GM10248 (cell line): ENCODE measurements around the gene SEPHS2.
"Not testable (repeated sequence)": the region's sequence is repeated elsewhere in the genome, so short reads cannot be mapped to it uniquely, and the experiment has no call there.

Experiments used
- CTCF ChIA-PET: fragments of 300-600 bp; sonication (Branson Sonifier 250); formaldehyde crosslinking; extraction: SDS; loops from one replicate; lab custom pipeline; 2021; ENCODE audit warnings: antibody characterized with exemption; lab: Yijun Ruan, JAX
- POLR2A ChIA-PET: fragments of 350-650 bp; sonication (Branson Sonifier 250); formaldehyde crosslinking; extraction: SDS; loops from one replicate; lab custom pipeline; 2020; ENCODE audit warnings: antibody characterized with exemption; lab: Yijun Ruan, JAX
- DNase-seq: peaks from one replicate; pipeline ENCODE4 v3.0.0; 2012; ENCODE audit errors: extremely low spot score
- TF ChIP-seq, protein P1 (sequence below): IDR thresholded peaks from 2 replicates; pipeline ENCODE4 v1.5.1; 2012; ENCODE audit warnings: mild to moderate bottlenecking, low read depth; ENCODE audit errors: extremely low read depth, missing control alignments, control extremely low read depth

The SEPHS2 gene

DNA sequence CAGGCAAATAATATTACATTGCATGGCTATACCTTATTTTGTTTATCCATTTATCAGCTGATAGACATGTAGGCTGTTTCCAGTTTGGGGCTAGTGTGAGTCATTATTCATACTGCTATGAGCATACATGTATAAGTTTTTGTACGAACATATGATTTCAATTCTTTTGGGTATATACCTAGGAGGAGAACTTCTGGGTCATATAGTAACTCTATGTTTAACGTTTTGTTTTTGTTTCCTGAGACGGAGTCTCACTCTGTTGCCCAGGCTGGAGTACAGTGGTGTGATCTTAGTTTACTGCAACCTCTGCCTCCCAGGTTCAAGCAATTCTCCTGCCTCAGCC, 24.5 kb upstream of the SEPHS2 start:
- DNase-seq, result no peak
- ChIA-PET CTCF (interaction anchor here (1.1 to 8.8 kb wide), 4 partner anchors 9 to 180 kb away, joined by 4 to 58 read pairs (median 5); partner anchors contain the start of genes DCTPP1 and PRR14), POLR2A (interaction anchor here (0.6 kb wide), 1 partner anchor 10 kb away, joined by 3 read pairs; no protein-coding TSS in a partner anchor)
- TF ChIP-seq, protein P1, sequence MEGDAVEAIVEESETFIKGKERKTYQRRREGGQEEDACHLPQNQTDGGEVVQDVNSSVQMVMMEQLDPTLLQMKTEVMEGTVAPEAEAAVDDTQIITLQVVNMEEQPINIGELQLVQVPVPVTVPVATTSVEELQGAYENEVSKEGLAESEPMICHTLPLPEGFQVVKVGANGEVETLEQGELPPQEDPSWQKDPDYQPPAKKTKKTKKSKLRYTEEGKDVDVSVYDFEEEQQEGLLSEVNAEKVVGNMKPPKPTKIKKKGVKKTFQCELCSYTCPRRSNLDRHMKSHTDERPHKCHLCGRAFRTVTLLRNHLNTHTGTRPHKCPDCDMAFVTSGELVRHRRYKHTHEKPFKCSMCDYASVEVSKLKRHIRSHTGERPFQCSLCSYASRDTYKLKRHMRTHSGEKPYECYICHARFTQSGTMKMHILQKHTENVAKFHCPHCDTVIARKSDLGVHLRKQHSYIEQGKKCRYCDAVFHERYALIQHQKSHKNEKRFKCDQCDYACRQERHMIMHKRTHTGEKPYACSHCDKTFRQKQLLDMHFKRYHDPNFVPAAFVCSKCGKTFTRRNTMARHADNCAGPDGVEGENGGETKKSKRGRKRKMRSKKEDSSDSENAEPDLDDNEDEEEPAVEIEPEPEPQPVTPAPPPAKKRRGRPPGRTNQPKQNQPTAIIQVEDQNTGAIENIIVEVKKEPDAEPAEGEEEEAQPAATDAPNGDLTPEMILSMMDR, result no peak

DNA sequence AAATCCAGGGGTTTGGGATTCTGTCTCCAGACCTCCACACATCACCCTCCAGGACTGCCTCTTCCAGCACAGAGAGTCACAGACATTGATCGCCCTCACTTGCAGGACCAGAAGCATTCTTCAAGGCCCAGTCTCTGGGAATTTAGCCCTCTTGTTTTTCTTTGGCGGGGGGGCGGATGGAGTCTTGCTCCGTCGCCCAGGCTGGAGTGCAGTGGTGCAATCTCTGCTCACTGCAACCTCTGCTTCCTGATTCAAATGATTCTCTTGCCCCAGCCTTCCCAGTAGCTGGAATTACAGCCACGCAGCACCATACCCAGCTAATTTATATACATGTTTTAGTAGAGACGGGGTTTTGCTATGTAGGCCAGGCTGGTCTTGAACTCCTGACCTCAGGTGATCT, 18.4 kb upstream of the SEPHS2 start:
- DNase-seq, result no peak
- POLR2A ChIA-PET, result no interaction called here
- CTCF ChIA-PET, result no interaction called here
- TF ChIP-seq, protein P1, result no peak

DNA sequence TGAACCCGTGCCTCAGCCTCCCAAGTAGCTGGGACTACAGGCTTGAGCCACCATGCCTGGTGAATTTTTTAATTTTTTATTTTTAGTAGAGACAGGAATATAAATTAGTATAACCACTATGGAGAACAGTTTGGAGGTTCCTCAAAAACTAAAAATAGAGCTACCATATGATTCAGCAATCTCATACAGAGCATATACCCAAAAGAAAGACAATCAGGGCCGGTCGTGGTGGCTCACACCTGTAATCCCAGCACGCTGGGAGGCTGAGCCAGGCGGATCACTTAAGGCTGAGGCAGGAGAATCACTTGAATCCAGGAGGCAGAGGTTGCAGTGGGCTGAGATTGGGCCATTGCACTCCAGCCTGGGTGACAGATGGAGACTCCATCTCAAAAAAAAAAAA, 15.8 kb upstream of the SEPHS2 start:
- DNase-seq, POLR2A ChIA-PET: not testable (repeated sequence)
- CTCF ChIA-PET, result interaction anchor here (0.7 to 2.6 kb wide), 5 partner anchors 9 to 168 kb away, joined by 3 to 13 read pairs (median 3); partner anchors contain the start of gene DCTPP1

DNA sequence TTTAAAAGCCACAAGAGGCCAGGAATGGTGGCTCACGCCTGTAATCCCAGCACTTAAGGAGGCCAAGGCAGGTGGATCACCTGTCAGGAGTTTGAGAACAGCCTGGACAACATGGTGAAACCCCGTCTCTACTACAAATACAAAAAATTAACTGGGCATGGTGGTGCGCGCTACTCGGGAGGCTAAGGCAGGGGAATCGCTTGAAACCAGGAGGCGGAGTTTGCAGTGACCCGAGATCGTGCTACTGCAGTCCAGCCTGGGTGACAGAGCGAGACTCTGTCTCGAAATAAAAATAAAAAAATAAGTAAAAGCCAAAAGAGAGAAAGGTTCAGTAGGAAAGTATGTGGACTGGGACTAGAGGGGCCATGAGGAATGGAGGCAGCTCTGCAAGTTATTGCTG, 13.8 kb upstream of the SEPHS2 start:
- ChIA-PET POLR2A (interaction anchor here (1.1 to 1.7 kb wide), 4 partner anchors 11 to 99 kb away, joined by 3 to 12 read pairs (median 6); partner anchors contain the start of gene ZNF764), CTCF (interaction anchor here (1.2 to 6.4 kb wide), 5 partner anchors 10 to 76 kb away, joined by 3 to 58 read pairs (median 36); partner anchors contain the start of genes DCTPP1 and ITGAL)
- DNase-seq, result no peak
- TF ChIP-seq, protein P1, result no peak

DNA sequence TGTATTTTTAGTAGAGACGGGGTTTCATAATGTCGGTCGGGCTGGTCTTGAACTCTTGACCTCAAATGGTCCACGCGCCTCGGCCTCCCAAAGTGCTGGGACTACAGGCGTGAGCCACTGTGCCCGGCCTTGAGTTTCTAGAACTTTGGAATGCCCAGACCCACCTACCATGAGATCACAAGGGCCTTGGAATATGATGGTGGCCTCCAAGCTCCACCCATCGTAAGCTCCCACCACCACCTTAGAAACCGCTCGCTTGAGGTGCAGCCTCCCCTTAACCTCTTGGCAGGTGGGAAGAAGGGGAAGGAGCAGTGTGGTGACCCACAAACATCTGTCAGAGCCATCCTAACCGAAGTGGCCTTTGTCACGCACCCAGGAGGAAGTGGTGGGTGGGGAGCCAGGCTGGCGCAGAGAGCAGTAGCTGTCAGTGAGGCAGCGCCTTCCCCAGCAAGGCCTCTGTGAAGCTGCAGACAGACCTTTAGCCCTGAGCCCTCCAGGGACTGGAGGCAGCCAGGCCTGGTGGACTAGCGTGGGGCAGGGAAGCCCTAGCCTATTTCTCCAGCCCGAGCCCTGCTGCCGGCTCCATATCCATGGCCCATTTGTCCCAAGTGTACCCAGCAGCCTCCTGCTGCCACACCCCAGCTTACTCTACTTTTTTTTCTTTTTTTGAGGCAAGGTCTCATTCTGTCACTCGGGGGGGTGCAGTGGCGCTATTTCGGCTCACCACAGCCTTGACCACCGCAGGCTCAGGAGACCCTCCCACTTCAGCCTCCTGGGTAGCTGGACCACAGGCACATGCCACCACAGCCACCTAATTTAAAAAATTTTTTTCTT, 13.1 kb upstream of the SEPHS2 start:
- CTCF ChIA-PET, result interaction anchor here (0.9 to 6.4 kb wide), 9 partner anchors 10 to 162 kb away, joined by 3 to 58 read pairs (median 3); partner anchors contain the start of genes DCTPP1, ITGAL, ZNF747 and ZNF764
- POLR2A ChIA-PET, result interaction anchor here (1.0 to 1.7 kb wide), 5 partner anchors 10 to 99 kb away, joined by 3 to 12 read pairs (median 4); partner anchors contain the start of gene ZNF764
- TF ChIP-seq, protein P1, result no peak
- DNase-seq, result peak; percentile 77

DNA sequence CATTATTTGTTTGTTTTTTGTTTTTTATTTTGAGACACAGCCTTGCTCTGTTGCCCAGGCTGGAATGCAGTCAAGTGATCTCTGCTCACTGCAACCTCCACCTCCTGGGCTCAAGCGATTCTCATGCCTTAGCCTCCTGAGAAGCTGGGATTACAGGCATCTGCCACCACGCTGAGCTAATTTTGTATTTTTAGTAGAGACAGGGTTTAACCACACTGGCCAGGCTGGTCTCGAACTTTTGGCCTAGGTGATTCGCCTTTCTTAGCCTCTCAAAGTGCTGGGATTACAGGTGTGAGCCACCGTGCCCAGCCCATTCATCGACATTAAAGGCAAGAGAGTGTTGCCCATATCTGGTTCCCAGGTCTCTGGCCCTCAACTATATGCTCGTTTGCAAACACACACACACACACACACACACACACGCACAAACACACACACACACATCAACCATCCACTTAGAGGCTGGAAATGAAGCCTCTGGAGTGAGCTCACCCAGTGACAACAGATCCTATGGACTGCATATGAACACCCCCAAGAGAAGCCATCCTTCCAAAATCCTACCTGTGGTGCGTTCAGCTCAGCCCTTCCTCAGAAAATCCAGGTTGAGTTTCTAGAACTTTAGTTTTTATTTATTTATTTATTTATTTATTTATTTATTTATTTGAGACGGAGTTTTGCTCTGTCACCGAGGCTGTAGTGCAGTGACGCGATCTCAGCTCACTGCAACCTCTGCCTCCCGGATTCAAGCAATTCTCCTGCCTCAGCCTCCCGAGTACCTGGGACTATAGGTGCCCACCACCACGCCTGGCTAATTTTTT, 12.3 kb upstream of the SEPHS2 start:
- ChIA-PET POLR2A (interaction anchor here (1.0 to 1.7 kb wide), 6 partner anchors 9 to 100 kb away, joined by 3 to 12 read pairs (median 4); partner anchors contain the start of gene ZNF764), CTCF (interaction anchor here (0.9 to 6.4 kb wide), 12 partner anchors 9 to 236 kb away, joined by 3 to 58 read pairs (median 4); partner anchors contain the start of genes DCTPP1, ITGAL, ZNF747 and ZNF764)
- TF ChIP-seq, protein P1, result no peak

More for the DNA sequence above, 12.3 kb upstream of the SEPHS2 start:
- no peak for DNase-seq
